KMS-11 (cell line): Measurements from ENCODE around the gene KRT28.
"Not testable (repeated sequence)": the region's sequence is repeated elsewhere in the genome, so short reads cannot be mapped to it uniquely, and the experiment has no call there.

Experiments used
- H2AFZ ChIP-seq: fragments of 200-600 bp; sonication (generic); 2 replicates; pipeline ENCODE4 v1.6.1; 2016; ENCODE audit warnings: antibody characterized with exemption, mixed run types, low read depth
- H3K27ac ChIP-seq: fragments of 200-600 bp; sonication (generic); 2 replicates; pipeline ENCODE4 v1.6.1; 2016; ENCODE audit warnings: mild to moderate bottlenecking, mixed run types
- H3K27me3 ChIP-seq: fragments of 200-600 bp; sonication (generic); 2 replicates; pipeline ENCODE4 v1.6.1; 2017; ENCODE audit warnings: mild to moderate bottlenecking, low read depth, mixed run types, moderate library complexity; ENCODE audit not compliant: insufficient read depth
- H3K36me3 ChIP-seq: fragments of 200-600 bp; sonication (generic); 2 replicates; pipeline ENCODE4 v1.6.1; 2017; ENCODE audit warnings: mild to moderate bottlenecking, mixed run types; ENCODE audit not compliant: insufficient read depth
- H3K4me1 ChIP-seq: fragments of 200-600 bp; sonication (generic); 2 replicates; pipeline ENCODE4 v1.6.1; 2016; ENCODE audit warnings: mild to moderate bottlenecking, low read depth, mixed run types; ENCODE audit not compliant: poor library complexity, severe bottlenecking
- H3K4me2 ChIP-seq: fragments of 200-600 bp; sonication (generic); 2 replicates; pipeline ENCODE4 v1.7.0; 2016; ENCODE audit warnings: mild to moderate bottlenecking, mixed run types
- H3K4me3 ChIP-seq: fragments of 200-600 bp; sonication (generic); IDR thresholded peaks from 2 replicates; pipeline ENCODE4 v1.6.1; 2017; ENCODE audit warnings: low read depth, low read length, mixed read lengths; ENCODE audit not compliant: insufficient read depth
- H3K79me2 ChIP-seq: fragments of 200-600 bp; sonication (generic); 2 replicates; pipeline ENCODE4 v1.6.1; 2016; ENCODE audit warnings: low read depth, mixed run types; ENCODE audit not compliant: insufficient read depth
- H3K9ac ChIP-seq: fragments of 200-600 bp; sonication (generic); 2 replicates; pipeline ENCODE4 v1.6.1; 2016; ENCODE audit warnings: mild to moderate bottlenecking, mixed run types
- H4K20me1 ChIP-seq: fragments of 200-600 bp; sonication (generic); 2 replicates; pipeline ENCODE4 v1.6.1; 2016; ENCODE audit warnings: mild to moderate bottlenecking, mixed run types; ENCODE audit not compliant: insufficient read depth
- CTCF ChIP-seq: fragments of 200-600 bp; sonication (generic); conservative IDR thresholded peaks from 2 replicates; pipeline ENCODE4 v1.6.1; 2017; ENCODE audit warnings: low read depth, mild to moderate bottlenecking, antibody characterized with exemption, low read length, moderate library complexity, mixed read lengths

The KRT28 gene

GRCh38 chr17:40753804-40754203, 46.0 kb downstream of the KRT28 start:
- Histone ChIP-seq H3K36me3 (no peaks in the 10 kb centered on the region), H4K20me1 (no peaks in the 10 kb centered on the region), H3K79me2 (no peaks in the 10 kb centered on the region), H3K4me2 (no peak overlapping the region), H2AFZ (no peak overlapping the region), H3K27ac (no peak overlapping the region), H3K27me3 (no peaks in the 10 kb centered on the region), H3K9ac (no peak overlapping the region), H3K4me3 (no peak overlapping the region), H3K4me1 (no peaks in the 10 kb centered on the region)
- no peak for TF ChIP-seq CTCF

GRCh38 chr17:40751065-40751464, 48.7 kb downstream of the KRT28 start:
- TF ChIP-seq CTCF = no peak
- Histone ChIP-seq H3K4me3 (no peak overlapping the region), H2AFZ (no peak overlapping the region), H3K4me1 (no peaks in the 10 kb centered on the region), H3K4me2 (no peak overlapping the region), H3K36me3 (no peaks in the 10 kb centered on the region), H3K79me2 (no peaks in the 10 kb centered on the region), H3K9ac (no peak overlapping the region), H4K20me1 (no peaks in the 10 kb centered on the region), H3K27ac (no peak overlapping the region), H3K27me3 (no peaks in the 10 kb centered on the region)

- H3K27ac ChIP-seq = no peak overlapping the region
- no peaks in the 10 kb centered on the region for H3K27me3 ChIP-seq
Measured at GRCh38 chr17:40750391-40750790, 49.4 kb downstream of the KRT28 start.

GRCh38 chr17:40748666-40749065, 51.1 kb downstream of the KRT28 start:
- not testable (repeated sequence) for H3K9ac ChIP-seq, H3K36me3 ChIP-seq, H3K79me2 ChIP-seq, H3K4me2 ChIP-seq, H2AFZ ChIP-seq, H3K4me1 ChIP-seq, H3K27ac ChIP-seq, H4K20me1 ChIP-seq, H3K27me3 ChIP-seq, H3K4me3 ChIP-seq

More at GRCh38 chr17:40750391-40750790, 49.4 kb downstream of the KRT28 start:
- no peaks in the 10 kb centered on the region for H4K20me1 ChIP-seq
- H3K4me3 ChIP-seq = no peak overlapping the region
- H3K4me2 ChIP-seq = no peak overlapping the region
- H3K9ac ChIP-seq = no peak overlapping the region
- H3K4me1 ChIP-seq = no peaks in the 10 kb centered on the region
- H3K79me2 ChIP-seq = no peaks in the 10 kb centered on the region
- no peak overlapping the region for H2AFZ ChIP-seq
- no peak for TF ChIP-seq CTCF
- no peaks in the 10 kb centered on the region for H3K36me3 ChIP-seq
